Colonic mucosa (tissue), 4 donors: ENCODE data around the gene SOX10. TPM values are rescaled to one million over a fixed set of nuclear protein-coding genes. Genes with fewer than 3 reads are reported as not detected.

Source experiments
- DNase-seq: peaks from one replicate; pipeline ENCODE4 v3.0.0-alpha.2; 2020
- H3K27ac ChIP-seq: fragments of 200-600 bp; one replicate; pipeline ENCODE4 v1.8.0; 2021
- H3K27me3 ChIP-seq: fragments of 200-600 bp; one replicate; pipeline ENCODE4 v1.8.0; 2021
- H3K36me3 ChIP-seq: fragments of 200-600 bp; one replicate; pipeline ENCODE4 v1.8.0; 2021
- H3K4me1 ChIP-seq: fragments of 200-600 bp; one replicate; pipeline ENCODE4 v1.8.0; 2021; ENCODE audit warnings: mild to moderate bottlenecking
- H3K4me3 ChIP-seq: fragments of 200-600 bp; one replicate; pipeline ENCODE4 v1.8.0; 2021
- H3K9ac ChIP-seq, 2 donors: one replicate each; pipeline ENCODE4 v1.7.0; 2013; ENCODE audit warnings: control low read depth in 2 of 2, low read depth in 2 of 2, low read length in 2 of 2
- H3K9me3 ChIP-seq: fragments of 200-600 bp; one replicate; pipeline ENCODE4 v1.8.0; 2021
- CTCF ChIP-seq: fragments of 200-600 bp; IDR thresholded peaks from one replicate; pipeline ENCODE4 v1.8.0; 2022; ENCODE audit warnings: antibody characterized with exemption, mild to moderate bottlenecking
- intact Hi-C: fragments of 100-400 bp; cut with DNase I; formaldehyde crosslinking; loops from one replicate; pipeline ENCODE4 v1.14.1; 2022
- total RNA-seq, 2 donors: library from RNA; stranded (reverse); fragmentation: NEBNext Ultra II Directional in 1 of 2; extraction: Animal tissue kit (Norgen Biotek cat#: 25700) in 1 of 2; gene quantifications; one replicate each; pipeline ENCODE4 v1.2.1, GENCODE V29; 2021
- donor health status: healthy.
- donor health status: DM: no; HTN: no; CAD: no.
- donor health status: DM: no; HTN: no; CAD: no.

SOX10 gene
- total RNA-seq, 2 donors from 2014 or later: 0.57 to 3.4 TPM

GRCh38 chr22:38009000-38009806 is 24.8 kb upstream of the SOX10 start:
- DNase-seq: no peak
- Histone ChIP-seq H3K36me3 (no peaks in the 10 kb centered on the region), H3K27ac (no peak overlapping the region), H3K4me1 (no peaks in the 10 kb centered on the region), H3K9me3 (no peaks in the 10 kb centered on the region), H3K27me3 (no peaks in the 10 kb centered on the region), H3K9ac (no peak overlapping the region), H3K4me3 (no peak overlapping the region)
- TF ChIP-seq CTCF: no peak
- intact Hi-C loops: no loop called here

GRCh38 chr22:38007330-38007902 is 23.1 kb upstream of the SOX10 start:
- H3K4me1 ChIP-seq: no peaks in the 10 kb centered on the region
- DNase-seq: no peak
- no peaks in the 10 kb centered on the region for H3K27me3 ChIP-seq
- no peak for TF ChIP-seq CTCF
- H3K9ac ChIP-seq: no peak overlapping the region
- H3K36me3 ChIP-seq: no peaks in the 10 kb centered on the region
- no peak overlapping the region for H3K4me3 ChIP-seq
- intact Hi-C loops: no loop called here
- no peak overlapping the region for H3K27ac ChIP-seq
- no peaks in the 10 kb centered on the region for H3K9me3 ChIP-seq

DNA sequence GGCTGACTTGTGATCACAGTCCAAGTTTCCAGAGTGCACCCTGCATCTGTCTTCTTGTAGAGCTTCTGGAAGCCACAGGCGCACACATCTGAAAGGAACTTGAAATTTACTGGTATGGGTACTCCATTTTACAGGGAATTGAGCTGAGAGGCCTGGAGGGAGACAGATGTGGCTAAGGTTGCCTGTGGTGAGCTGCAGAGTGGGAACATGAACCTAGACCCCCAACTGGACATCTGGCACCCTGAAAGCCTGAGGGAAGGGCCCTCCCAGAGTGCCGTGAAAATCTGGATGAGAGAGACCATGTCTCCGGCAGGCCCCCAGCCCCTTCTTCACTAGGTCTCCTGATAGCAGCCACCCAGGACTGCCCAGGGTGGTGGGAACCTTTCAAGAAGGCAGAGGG is 22.6 kb upstream of the SOX10 start:
- no peaks in the 10 kb centered on the region for H3K27me3 ChIP-seq
- no peak overlapping the region for H3K9ac ChIP-seq
- H3K36me3 ChIP-seq: no peaks in the 10 kb centered on the region
- DNase-seq: no peak
- intact Hi-C loops: no loop called here
- no peak for TF ChIP-seq CTCF
- no peak overlapping the region for H3K27ac ChIP-seq
- no peak overlapping the region for H3K4me3 ChIP-seq
- H3K9me3 ChIP-seq: no peaks in the 10 kb centered on the region
- no peaks in the 10 kb centered on the region for H3K4me1 ChIP-seq

- DNase-seq: no peak
- H3K9ac ChIP-seq: no peak overlapping the region
- TF ChIP-seq CTCF: no peak
- H3K27me3 ChIP-seq: no peaks in the 10 kb centered on the region
- H3K4me1 ChIP-seq: no peaks in the 10 kb centered on the region
- H3K27ac ChIP-seq: no peak overlapping the region
- H3K36me3 ChIP-seq: no peaks in the 10 kb centered on the region
- intact Hi-C loops: no loop called here
- H3K9me3 ChIP-seq: no peaks in the 10 kb centered on the region
- no peak overlapping the region for H3K4me3 ChIP-seq
These were observed 21.6 kb upstream of the SOX10 start for GRCh38 chr22:38005943-38006342.

GRCh38 chr22:37999640-38000272 is 15.4 kb upstream of the SOX10 start:
- DNase-seq: no peak
- intact Hi-C loops: no loop called here
- Histone ChIP-seq H3K4me1 (no peaks in the 10 kb centered on the region), H3K27me3 (no peaks in the 10 kb centered on the region), H3K9me3 (no peaks in the 10 kb centered on the region), H3K4me3 (no peak overlapping the region), H3K27ac (no peak overlapping the region), H3K36me3 (no peaks in the 10 kb centered on the region), H3K9ac (no peak overlapping the region)
- no peak for TF ChIP-seq CTCF
